ENCODE data around the gene PIEZO1. TPM values are rescaled to one million over a fixed set of nuclear protein-coding genes. Genes with fewer than 3 reads are reported as not detected.
A peak's percentile ranks its signal among the peaks of the same experiment; 100 is the strongest.

Gene PIEZO1
- total and polyA plus RNA-seq, 9 of the 15 experiments (the other 6 are each of a cell fraction or from before 2014, with no cell fraction given): 3.6 to 432 (median 131) TPM

GRCh38 chr16:88737298-88738150 is 47.5 kb downstream of the PIEZO1 start (continued):
- TF ChIP-seq, protein P1, sequence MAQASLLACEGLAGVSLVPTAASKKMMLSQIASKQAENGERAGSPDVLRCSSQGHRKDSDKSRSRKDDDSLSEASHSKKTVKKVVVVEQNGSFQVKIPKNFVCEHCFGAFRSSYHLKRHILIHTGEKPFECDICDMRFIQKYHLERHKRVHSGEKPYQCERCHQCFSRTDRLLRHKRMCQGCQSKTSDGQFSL (CRISPR knock-in tag; IDR thresholded peaks at IDR 0.05): peak; percentile 98
- TF ChIP-seq, protein P1 (tag; IDR thresholded peaks at IDR 0.05): peak in 1 of 2 experiments; percentile 62; a peak in 1 of 4 replicates
- TF ChIP-seq MAX (CRISPR knock-in tag; IDR thresholded peaks at IDR 0.05) (peak; percentile 99), GABPB2 (CRISPR knock-in tag; conservative IDR thresholded peaks at IDR 0.05) (no peak), CREB5 (CRISPR knock-in tag; IDR thresholded peaks at IDR 0.05) (no peak), TFAP4 (CRISPR knock-in tag; IDR thresholded peaks at IDR 0.05; ENCODE audit: borderline replicate concordance) (peak; percentile 91), ZNF77 (CRISPR knock-in tag; IDR thresholded peaks at IDR 0.05) (no peak), CSDE1 (IDR thresholded peaks at IDR 0.05) (no peak), RUNX1 (IDR thresholded peaks at IDR 0.05; ENCODE audit: low read depth) (peak; percentile 50; the same call in 1 of the 2 replicates), NFYB (IDR thresholded peaks at IDR 0.05; ENCODE audit: extremely low read depth, insufficient read length) (no peak), GATAD2A (IDR thresholded peaks at IDR 0.05) (0 out of 2 replicates have a peak, but pooled peaks have one; percentile 36), ZZZ3 (IDR thresholded peaks at IDR 0.05) (no peak), HMGN3 (IDR thresholded peaks at IDR 0.05; ENCODE audit: borderline replicate concordance, extremely low read depth, insufficient read length, low read depth, low read length) (peak; percentile 85), GATAD2B (IDR thresholded peaks at IDR 0.05; ENCODE audit: borderline replicate concordance) (peak; percentile 85; the same call in 1 of the 2 replicates), NR4A1 (CRISPR knock-in tag; IDR thresholded peaks at IDR 0.05) (0 out of 2 replicates have a peak, but pooled peaks have one; percentile 70), NR4A1 (tag; IDR thresholded peaks at IDR 0.05) (peak; percentile 76; the same call in 1 of the 2 replicates), ZKSCAN1 (IDR thresholded peaks at IDR 0.05; ENCODE audit: low read depth, low read length) (peak; percentile 51; the same call in 1 of the 2 replicates), GTF2F1 (IDR thresholded peaks at IDR 0.05; ENCODE audit: low read depth, low read length) (no peak)
- TF ChIP-seq, protein P2, sequence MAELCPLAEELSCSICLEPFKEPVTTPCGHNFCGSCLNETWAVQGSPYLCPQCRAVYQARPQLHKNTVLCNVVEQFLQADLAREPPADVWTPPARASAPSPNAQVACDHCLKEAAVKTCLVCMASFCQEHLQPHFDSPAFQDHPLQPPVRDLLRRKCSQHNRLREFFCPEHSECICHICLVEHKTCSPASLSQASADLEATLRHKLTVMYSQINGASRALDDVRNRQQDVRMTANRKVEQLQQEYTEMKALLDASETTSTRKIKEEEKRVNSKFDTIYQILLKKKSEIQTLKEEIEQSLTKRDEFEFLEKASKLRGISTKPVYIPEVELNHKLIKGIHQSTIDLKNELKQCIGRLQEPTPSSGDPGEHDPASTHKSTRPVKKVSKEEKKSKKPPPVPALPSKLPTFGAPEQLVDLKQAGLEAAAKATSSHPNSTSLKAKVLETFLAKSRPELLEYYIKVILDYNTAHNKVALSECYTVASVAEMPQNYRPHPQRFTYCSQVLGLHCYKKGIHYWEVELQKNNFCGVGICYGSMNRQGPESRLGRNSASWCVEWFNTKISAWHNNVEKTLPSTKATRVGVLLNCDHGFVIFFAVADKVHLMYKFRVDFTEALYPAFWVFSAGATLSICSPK (IDR thresholded peaks at IDR 0.05; ENCODE audit: borderline replicate concordance): no peak
